Dendritic cell treated with granulocyte-macrophage colony-stimulating factor and Interleukin-4, amounts not matched to agents 40 ng/mL and 50 ng/mL, for 4 days (primary cell): ENCODE data around the gene PLEKHA1.

ENCODE experiments used
- H3K27ac Mint-ChIP-seq: one replicate; pipeline ENCODE4 v1.8.0; 2022; ENCODE audit warnings: mild to moderate bottlenecking, mixed read lengths
- H3K27me3 Mint-ChIP-seq: one replicate; pipeline ENCODE4 v1.8.0; 2022; ENCODE audit warnings: mild to moderate bottlenecking, mixed read lengths
- H3K36me3 Mint-ChIP-seq: one replicate; pipeline ENCODE4 v1.8.0; 2022; ENCODE audit warnings: low read depth, mixed read lengths
- H3K4me1 Mint-ChIP-seq: one replicate; pipeline ENCODE4 v1.8.0; 2022; ENCODE audit warnings: low read depth, mixed read lengths
- H3K4me3 Mint-ChIP-seq: one replicate; pipeline ENCODE4 v1.8.0; 2022; ENCODE audit warnings: mild to moderate bottlenecking, moderate library complexity, mixed read lengths
- H3K9me3 Mint-ChIP-seq: one replicate; pipeline ENCODE4 v1.8.0; 2022; ENCODE audit warnings: mixed read lengths
- intact Hi-C: fragments of 100-400 bp; cut with micrococcal nuclease; formaldehyde crosslinking; loops from one replicate; pipeline ENCODE4 v1.15.0; 2022

PLEKHA1 gene

DNA sequence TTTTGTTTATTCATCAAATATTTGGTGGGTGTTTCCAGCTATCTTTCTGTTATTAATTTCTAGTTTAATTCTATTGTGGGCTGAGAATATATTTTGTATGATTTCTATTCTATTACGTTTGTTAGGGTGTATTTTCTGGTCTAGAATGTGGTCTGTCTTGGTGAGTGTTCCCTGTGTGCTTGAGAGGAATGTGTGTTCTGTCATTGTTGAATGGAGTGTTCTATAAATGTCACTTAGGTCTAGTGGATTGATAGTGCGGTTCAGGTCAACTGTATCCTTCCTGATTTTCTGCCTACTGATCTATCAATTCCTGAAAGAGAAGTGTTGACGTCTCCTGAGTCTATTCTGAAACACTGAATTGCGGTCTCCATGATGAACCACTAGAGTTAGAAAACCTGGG, 95.3 kb downstream of the PLEKHA1 start:
- H3K27ac Mint-ChIP-seq: no peak overlapping the region
- H3K4me1 Mint-ChIP-seq: peaks cover 60% of the 10 kb centered on the region
- H3K27me3 Mint-ChIP-seq: peaks cover 30% of the 10 kb centered on the region
- intact Hi-C loops: no loop called here
- no peaks in the 10 kb centered on the region for H3K9me3 Mint-ChIP-seq
- no peaks in the 10 kb centered on the region for H3K36me3 Mint-ChIP-seq
- H3K4me3 Mint-ChIP-seq: no peak overlapping the region

DNA sequence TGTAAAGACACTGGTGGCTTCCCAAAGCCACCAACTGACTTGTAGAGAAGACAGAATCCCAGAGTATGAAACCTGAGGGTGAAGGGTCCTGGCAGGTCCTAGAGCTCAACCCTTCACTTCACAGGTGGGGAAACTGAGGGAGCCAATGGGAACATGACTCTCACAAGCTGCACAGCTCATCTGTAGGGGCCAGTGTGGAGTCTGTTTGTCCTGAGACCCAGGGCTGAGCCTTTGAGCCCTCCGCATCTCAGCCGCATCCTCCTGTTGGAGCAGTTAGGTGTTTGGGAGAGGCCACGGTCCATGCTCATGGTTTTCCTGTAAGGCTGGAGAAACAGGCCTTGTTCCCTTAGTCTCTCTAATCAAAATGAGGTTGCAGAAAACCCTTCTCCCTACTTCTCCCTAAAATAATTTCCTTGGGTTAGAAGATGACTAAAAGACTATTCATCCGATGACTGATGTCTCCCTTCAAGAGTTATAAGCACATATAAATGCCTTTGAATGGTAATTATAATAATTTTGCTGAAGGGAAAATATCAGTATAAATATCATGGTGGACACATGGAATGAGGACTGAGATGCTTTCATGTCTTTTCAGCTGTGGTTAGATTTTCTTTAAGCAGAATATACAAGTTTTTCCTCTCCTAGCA, 97.1 kb downstream of the PLEKHA1 start:
- Mint-ChIP-seq H3K4me3 (no peak overlapping the region), H3K27me3 (peaks cover 28% of the 10 kb centered on the region), H3K36me3 (no peaks in the 10 kb centered on the region), H3K4me1 (peaks cover 54% of the 10 kb centered on the region), H3K27ac (no peak overlapping the region), H3K9me3 (no peaks in the 10 kb centered on the region)
- intact Hi-C loops: no loop called here

DNA sequence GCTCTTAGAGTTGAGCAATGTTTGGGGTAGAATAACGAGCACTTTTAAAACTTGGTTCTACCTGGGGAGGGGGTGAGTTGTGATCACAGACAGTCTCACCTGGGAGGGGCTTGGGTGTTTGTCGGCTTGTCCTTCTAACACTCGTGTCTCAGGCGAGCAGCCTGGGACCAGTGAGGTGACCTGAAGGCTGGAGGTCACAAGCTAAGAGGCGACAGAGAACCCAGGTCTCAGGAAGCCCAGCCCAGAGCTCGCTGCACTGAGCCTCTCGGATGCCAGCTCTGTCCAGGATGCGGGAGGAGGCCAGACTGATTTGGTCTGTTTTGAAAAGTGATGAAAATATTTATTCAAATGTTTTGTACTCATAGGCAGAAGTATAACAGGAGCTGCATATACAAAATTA, 98.6 kb downstream of the PLEKHA1 start:
- Mint-ChIP-seq H3K4me1 (peaks cover 40% of the 10 kb centered on the region), H3K27me3 (peaks cover 30% of the 10 kb centered on the region), H3K9me3 (no peaks in the 10 kb centered on the region), H3K4me3 (no peak overlapping the region), H3K36me3 (no peaks in the 10 kb centered on the region), H3K27ac (no peak overlapping the region)
- intact Hi-C loops: no loop called here

DNA sequence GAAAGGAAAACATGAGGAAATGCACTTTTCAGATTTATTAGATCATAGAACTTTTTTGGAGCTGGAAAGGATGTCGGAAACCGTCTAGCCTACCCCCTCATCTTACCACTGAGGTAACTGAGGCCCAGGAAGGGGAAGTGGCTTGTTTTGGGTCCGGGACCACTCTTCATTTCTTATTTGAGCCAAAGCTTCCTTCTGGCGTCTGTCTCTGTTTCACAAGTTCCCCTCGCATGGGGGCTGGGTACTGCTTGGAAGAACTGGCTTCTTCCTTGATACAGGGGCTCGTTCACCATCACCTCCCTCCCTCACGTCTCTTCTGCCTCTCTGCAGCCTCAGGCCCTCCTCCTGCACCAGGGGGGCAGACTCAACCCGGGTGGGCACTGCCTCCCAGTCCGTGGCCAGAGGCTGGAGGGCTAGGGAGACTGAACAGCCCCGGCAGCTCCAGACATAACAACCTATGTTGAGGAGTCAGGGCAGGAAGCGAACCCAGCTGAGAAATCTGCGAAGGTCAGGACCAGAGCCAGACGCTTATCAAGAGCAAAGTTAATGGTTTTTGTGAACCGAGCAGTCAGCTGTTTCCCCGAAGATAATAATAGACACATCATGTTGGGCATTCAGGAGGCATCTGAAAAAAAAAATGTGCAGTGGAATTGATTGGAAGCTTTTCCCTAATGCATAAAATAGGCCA, 99.8 kb downstream of the PLEKHA1 start:
- Mint-ChIP-seq H3K36me3 (no peaks in the 10 kb centered on the region), H3K27me3 (peaks cover 34% of the 10 kb centered on the region), H3K9me3 (no peaks in the 10 kb centered on the region), H3K4me3 (peak overlapping the region; percentile 14), H3K27ac (no peak overlapping the region), H3K4me1 (peaks cover 28% of the 10 kb centered on the region)
- intact Hi-C loops: no loop called here

DNA sequence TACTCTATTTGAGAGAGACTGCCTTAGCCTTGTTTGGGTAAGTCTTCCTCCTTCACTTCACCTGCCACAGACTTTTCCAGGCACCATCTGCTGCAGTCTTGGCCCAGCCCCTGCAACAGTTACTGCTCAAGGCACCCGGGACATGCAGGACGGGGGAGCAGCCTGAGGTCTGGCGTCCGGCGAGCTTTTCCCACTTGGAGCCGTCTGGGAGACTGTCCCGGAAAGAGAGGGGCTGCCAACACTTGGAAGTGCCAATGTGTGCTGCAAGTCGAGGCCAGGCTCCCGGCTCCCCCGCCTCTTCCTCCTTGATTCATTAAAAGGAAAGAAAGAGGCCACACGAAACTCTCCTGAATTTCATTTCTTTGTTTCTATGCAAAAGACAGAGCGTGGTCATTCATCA, 100.6 kb downstream of the PLEKHA1 start:
- Mint-ChIP-seq H3K27me3 (peaks cover 41% of the 10 kb centered on the region), H3K4me3 (no peak overlapping the region), H3K9me3 (no peaks in the 10 kb centered on the region), H3K4me1 (peaks cover 20% of the 10 kb centered on the region), H3K36me3 (no peaks in the 10 kb centered on the region), H3K27ac (no peak overlapping the region)
- intact Hi-C loops: no loop called here

DNA sequence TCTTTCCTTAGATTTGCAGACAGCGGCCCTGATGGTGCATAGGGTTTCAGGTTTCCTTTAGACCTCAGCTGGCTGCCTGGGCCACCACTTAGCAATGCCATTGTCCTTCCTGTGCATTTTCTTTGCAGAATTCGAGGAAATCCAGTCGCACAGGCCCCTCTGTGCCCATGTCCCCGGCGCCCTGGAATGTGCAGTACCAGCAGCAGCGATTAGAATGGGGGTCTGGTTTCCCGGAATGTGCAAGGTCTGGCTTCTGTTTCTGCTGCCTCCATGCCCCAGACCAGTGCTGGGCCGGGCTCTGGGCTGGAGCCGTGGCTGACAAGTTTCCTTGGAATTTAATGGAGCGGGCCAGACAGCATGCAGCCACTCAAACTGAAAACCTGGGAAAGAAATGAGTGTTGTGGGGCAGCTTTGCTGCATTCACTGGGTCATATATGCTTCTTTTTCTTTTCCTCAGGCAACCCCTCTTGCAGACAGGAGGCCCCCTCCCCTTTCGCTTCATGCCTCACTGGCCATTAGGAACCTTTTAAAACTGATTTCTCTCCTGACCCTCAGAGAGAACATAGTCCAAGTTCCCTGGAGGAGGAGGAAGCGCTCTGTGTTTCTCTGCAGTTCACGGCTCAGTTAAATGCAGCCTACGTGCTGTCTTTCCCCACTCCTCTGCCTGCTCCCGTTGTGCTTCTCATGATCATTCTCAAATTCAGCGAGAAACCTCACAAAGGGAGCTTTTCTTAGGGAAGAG, 101.3 kb downstream of the PLEKHA1 start:
- H3K4me3 Mint-ChIP-seq: no peak overlapping the region
- intact Hi-C loops: no loop called here
- no peaks in the 10 kb centered on the region for H3K9me3 Mint-ChIP-seq
- H3K4me1 Mint-ChIP-seq: peaks cover 17% of the 10 kb centered on the region
- H3K36me3 Mint-ChIP-seq: no peaks in the 10 kb centered on the region
- H3K27ac Mint-ChIP-seq: no peak overlapping the region
- H3K27me3 Mint-ChIP-seq: peaks cover 43% of the 10 kb centered on the region

DNA sequence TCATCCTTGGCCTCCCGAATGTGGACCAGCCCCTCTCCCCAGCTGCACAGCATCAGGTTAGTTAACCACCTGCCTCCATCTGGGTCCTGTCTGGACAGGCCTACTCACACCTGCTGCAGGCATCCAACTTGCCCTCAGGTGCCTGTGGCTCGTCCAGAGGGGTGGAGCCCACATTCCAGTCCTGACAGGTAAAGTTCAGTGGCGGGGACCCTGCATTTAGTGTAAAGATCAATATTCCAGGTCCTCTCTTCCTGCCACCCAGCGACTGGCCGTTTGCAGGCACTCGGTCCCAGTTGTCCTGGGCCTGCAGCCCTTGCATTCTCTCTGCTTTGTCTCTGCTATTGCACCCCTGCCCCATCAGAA, 101.8 kb downstream of the PLEKHA1 start:
- no peaks in the 10 kb centered on the region for H3K36me3 Mint-ChIP-seq
- peaks cover 39% of the 10 kb centered on the region for H3K27me3 Mint-ChIP-seq
- intact Hi-C loops: no loop called here
- no peak overlapping the region for H3K4me3 Mint-ChIP-seq
- H3K9me3 Mint-ChIP-seq: peaks cover under 1% of the 10 kb centered on the region
- H3K4me1 Mint-ChIP-seq: peaks cover 17% of the 10 kb centered on the region
- no peak overlapping the region for H3K27ac Mint-ChIP-seq

DNA sequence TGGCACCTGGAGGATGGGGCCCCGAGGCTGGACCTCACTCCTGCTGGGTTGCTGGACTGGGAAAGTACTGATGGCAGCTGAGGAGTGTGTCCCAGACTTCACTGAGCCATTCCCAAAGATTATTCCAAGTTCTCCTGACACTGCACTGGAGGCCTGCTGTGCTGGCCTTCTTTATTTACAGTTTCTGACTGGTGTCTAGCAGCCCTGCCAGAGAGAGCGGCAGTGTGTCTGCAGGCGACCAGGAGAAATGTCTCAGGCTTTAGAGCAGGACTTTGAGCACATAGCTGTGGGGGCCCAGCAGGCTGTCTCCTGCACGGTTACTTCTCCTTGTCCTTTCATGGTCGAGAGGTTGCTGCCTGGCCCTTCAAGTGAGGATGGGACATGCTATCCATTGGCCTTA, 102.9 kb downstream of the PLEKHA1 start:
- Mint-ChIP-seq H3K4me3 (no peak overlapping the region), H3K27ac (no peak overlapping the region), H3K4me1 (peaks cover 17% of the 10 kb centered on the region), H3K9me3 (peaks cover 9% of the 10 kb centered on the region), H3K27me3 (peaks cover 38% of the 10 kb centered on the region), H3K36me3 (no peaks in the 10 kb centered on the region)
- intact Hi-C loops: no loop called here

DNA sequence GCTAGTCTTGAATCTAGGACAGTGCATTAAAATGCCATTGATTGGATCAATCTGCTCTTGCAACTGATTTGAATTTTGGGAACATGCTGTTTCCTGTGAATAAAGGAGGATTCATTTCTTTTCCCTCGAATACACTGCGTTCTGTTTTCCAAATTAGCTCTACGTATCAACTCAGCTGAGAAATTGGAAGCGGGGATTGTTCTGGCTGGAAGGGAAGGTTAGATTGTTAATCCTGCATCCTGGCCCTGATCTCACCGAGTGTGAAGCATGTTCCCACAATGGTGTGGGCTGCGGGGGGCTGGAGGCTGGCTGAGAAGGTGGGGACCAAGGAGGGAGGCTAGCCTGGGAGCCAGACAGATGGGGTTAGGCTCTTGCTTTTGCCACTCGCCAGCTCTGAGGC, 104.5 kb downstream of the PLEKHA1 start:
- H3K27ac Mint-ChIP-seq: no peak overlapping the region
- H3K4me1 Mint-ChIP-seq: peaks cover 13% of the 10 kb centered on the region
- intact Hi-C loops: no loop called here
- H3K27me3 Mint-ChIP-seq: peaks cover 38% of the 10 kb centered on the region
- no peak overlapping the region for H3K4me3 Mint-ChIP-seq
- H3K36me3 Mint-ChIP-seq: no peaks in the 10 kb centered on the region
- H3K9me3 Mint-ChIP-seq: peaks cover 9% of the 10 kb centered on the region

DNA sequence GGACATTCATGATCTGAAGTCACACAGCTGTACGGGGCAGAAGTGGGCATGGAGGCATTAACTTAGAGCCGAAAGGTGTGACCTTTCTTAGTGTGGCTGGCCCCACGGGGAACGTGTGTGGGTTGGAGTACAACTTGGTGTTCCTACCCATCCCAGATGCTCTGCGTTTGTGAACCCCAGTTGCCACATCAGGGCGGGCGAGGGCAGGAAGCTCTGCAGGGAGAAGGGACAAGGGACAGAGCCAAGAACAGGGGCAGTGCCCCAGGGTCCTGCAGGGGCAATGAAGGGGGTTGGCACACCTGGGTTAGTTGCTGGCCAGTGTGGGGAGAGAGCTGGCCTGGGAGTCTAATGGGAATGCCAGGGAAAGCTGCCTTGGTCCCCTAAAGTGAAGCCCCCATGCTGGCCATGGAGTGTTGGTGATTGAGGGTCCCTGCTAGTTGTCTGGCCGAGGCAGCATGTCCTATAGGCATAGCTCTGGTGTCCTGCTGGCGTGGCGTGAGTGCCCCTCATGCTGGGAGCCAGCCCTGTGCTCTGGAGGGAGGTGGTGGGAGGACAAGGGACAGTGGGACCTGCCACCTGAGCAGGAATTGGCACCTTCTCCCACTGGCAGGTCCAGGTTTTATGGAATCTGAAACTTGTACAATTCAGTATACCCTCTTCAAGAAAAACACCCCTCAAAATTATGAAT, 105.8 kb downstream of the PLEKHA1 start:
- H3K27ac Mint-ChIP-seq: no peak overlapping the region
- intact Hi-C loops: no loop called here
- peaks cover 9% of the 10 kb centered on the region for H3K9me3 Mint-ChIP-seq

DNA sequence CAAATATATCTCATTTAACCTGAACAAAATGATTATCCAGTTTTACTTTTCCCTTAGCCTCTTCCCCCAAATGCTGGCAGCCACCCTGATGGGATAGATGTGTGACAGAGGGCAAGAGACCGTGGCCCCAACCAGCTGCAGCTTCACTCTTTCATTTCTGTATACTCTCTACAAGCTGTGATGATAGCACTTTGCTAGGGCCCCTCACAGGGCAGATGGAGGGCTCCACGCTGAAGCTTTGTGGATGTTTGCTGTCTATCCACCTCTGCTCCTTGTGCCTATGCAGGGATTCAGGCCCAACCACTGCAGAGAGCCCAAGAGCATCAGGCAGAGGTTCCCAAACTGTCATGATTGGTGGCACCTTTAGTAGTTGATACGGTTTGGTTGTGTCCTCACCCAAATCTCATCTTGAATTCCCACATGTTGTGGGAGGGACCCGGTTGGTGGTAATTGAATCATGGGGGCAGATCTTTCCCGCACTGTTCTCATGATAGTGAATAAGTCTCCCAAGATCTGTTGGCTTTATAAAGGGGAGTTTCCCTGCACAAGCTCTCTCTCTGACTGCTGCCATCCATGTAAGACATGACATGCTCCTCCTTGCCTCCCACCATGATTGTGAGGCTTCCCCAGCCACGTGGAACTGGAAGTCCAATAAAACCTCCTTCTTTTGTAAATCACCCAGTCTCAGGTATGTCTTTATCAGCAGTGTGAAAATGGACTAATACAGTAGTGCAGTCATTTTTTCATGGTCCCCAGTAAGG, 107.0 kb downstream of the PLEKHA1 start:
- Mint-ChIP-seq H3K36me3 (no peaks in the 10 kb centered on the region), H3K27me3 (peaks cover 30% of the 10 kb centered on the region), H3K27ac (no peak overlapping the region), H3K9me3 (peaks cover 9% of the 10 kb centered on the region), H3K4me3 (no peak overlapping the region), H3K4me1 (peaks cover 11% of the 10 kb centered on the region)
- intact Hi-C loops: no loop called here

More for the DNA sequence above, 105.8 kb downstream of the PLEKHA1 start:
- Mint-ChIP-seq H3K36me3 (no peaks in the 10 kb centered on the region), H3K27me3 (peaks cover 32% of the 10 kb centered on the region), H3K4me1 (peaks cover under 1% of the 10 kb centered on the region), H3K4me3 (no peak overlapping the region)
